Sigmoid colon (tissue), 7 donors: ENCODE results near the gene RBM17. TPM values are rescaled to one million over a fixed set of nuclear protein-coding genes. Genes with fewer than 3 reads are reported as not detected.
"Not testable (repeated sequence)": the region's sequence is repeated elsewhere in the genome, so short reads cannot be mapped to it uniquely, and the experiment has no call there.

ENCODE experiments used
- DNase-seq: peaks from one replicate; pipeline ENCODE4 v3.0.0-alpha.2; 2019
- H3K27ac ChIP-seq, 4 donors: fragments of 200-600 bp; sonication (generic); one replicate each; pipeline ENCODE4 v1.5.1; 2016 to 2019; ENCODE audit warnings: mild to moderate bottlenecking in 1 of 4
- H3K27me3 ChIP-seq, 3 donors: fragments of 200-600 bp; sonication (generic); one replicate each; pipeline ENCODE4 v1.5.1; 2019; ENCODE audit warnings: mild to moderate bottlenecking in 1 of 3
- H3K36me3 ChIP-seq, 4 donors: fragments of 200-600 bp; sonication (generic); one replicate each; pipeline ENCODE4 v1.5.1; 2016 to 2019
- H3K4me1 ChIP-seq, 4 donors: fragments of 200-600 bp; sonication (generic); one replicate each; pipeline ENCODE4 v1.5.1; 2017 to 2019
- H3K4me3 ChIP-seq, 4 donors: fragments of 200-600 bp; sonication (generic); one replicate each; pipeline ENCODE4 v1.5.1; 2017 to 2019; ENCODE audit warnings: mild to moderate bottlenecking in 2 of 4, moderate library complexity in 1 of 4
- H3K9me3 ChIP-seq, 4 donors: fragments of 200-600 bp in 3 of 4; sonication (generic) in 3 of 4; one replicate each; pipeline versions ENCODE4 v1.5.1 to v1.6.1; 2013 to 2019
- EP300 ChIP-seq, 4 donors: sonication (generic); formaldehyde crosslinking; IDR thresholded peaks; one replicate each; pipeline ENCODE4 v1.6.1; 2017; ENCODE audit warnings: antibody characterized with exemption in 4 of 4
- POLR2A ChIP-seq, 2 donors: fragments of 450-650 bp; IDR thresholded peaks; one replicate each; pipeline ENCODE4 v1.6.1; 2016; ENCODE audit warnings: antibody characterized with exemption in 2 of 2, mild to moderate bottlenecking in 2 of 2, moderate library complexity in 2 of 2
- POLR2AphosphoS5 ChIP-seq, 4 donors: sonication (generic); formaldehyde crosslinking; IDR thresholded peaks; one replicate each; pipeline ENCODE4 v1.6.1; 2017; ENCODE audit warnings: antibody characterized with exemption in 4 of 4
- WGBS, 2 donors: extraction: QIAGEN DNeasy Blood & Tissue Kit; methylation state at CpG; one replicate each; pipeline ENCODE4 v1.1.7; 2013; 5-methylcytosine and 5-hydroxymethylcytosine counted together
- intact Hi-C: fragments of 100-400 bp; cut with DNase I; formaldehyde crosslinking; loops from one replicate; pipeline ENCODE4 v1.15.1; 2023
- polyA plus RNA-seq, 3 donors: library from polyadenylated mRNA; stranded (reverse); fragments of 200-250 nt; gene quantifications; one replicate each; pipeline ENCODE4 v1.2.3, GENCODE V29; 2013
- total RNA-seq, 4 donors: library from RNA; depleted of rRNA; stranded (reverse); fragments of >200 nt; gene quantifications; one replicate each; pipeline ENCODE4 v1.1.0, GENCODE V29; 2016
- TF ChIP-seq, protein P1 (sequence below), 4 experiments: fragments of 450-650 bp in 3 of 4; fragments of 200-600 bp in 1 of 4; IDR thresholded peaks; one replicate each; pipeline ENCODE4 v1.5.1; 2016 to 2019; ENCODE audit warnings: antibody characterized with exemption in 4 of 4, mild to moderate bottlenecking in 3 of 4, moderate library complexity in 2 of 4
- donor health status: healthy with polysubstance abuse.
- donor health status: Bipolar disorder and iron deficiency.
- donor health status: healthy.

RBM17 gene
- total and polyA plus RNA-seq, 7 donors: 32.8 to 74.2 (median 52.4) TPM

- no peaks in the 10 kb centered on the region for H3K27me3 ChIP-seq
- 20 to 66% methylated on average over 13 of the region's 13 CpGs for WGBS, 2 donors
- peak; percentile 60 for DNase-seq
- no peaks in the 10 kb centered on the region for H3K9me3 ChIP-seq
- peaks cover 0 to 24% (median 2%) of the 10 kb centered on the region in 4 donors for H3K36me3 ChIP-seq
- H3K27ac ChIP-seq: no peak overlapping the region
- intact Hi-C loops: no loop called here
- TF ChIP-seq EP300 (IDR thresholded peaks at IDR 0.05): no peak
- TF ChIP-seq POLR2A (IDR thresholded peaks at IDR 0.05): no peak
- TF ChIP-seq POLR2AphosphoS5 (IDR thresholded peaks at IDR 0.05): no peak
- TF ChIP-seq, protein P1, sequence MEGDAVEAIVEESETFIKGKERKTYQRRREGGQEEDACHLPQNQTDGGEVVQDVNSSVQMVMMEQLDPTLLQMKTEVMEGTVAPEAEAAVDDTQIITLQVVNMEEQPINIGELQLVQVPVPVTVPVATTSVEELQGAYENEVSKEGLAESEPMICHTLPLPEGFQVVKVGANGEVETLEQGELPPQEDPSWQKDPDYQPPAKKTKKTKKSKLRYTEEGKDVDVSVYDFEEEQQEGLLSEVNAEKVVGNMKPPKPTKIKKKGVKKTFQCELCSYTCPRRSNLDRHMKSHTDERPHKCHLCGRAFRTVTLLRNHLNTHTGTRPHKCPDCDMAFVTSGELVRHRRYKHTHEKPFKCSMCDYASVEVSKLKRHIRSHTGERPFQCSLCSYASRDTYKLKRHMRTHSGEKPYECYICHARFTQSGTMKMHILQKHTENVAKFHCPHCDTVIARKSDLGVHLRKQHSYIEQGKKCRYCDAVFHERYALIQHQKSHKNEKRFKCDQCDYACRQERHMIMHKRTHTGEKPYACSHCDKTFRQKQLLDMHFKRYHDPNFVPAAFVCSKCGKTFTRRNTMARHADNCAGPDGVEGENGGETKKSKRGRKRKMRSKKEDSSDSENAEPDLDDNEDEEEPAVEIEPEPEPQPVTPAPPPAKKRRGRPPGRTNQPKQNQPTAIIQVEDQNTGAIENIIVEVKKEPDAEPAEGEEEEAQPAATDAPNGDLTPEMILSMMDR (IDR thresholded peaks at IDR 0.05): no peak
- H3K4me1 ChIP-seq: peaks cover 0 to 18% (median 12%) of the 10 kb centered on the region in 4 donors
- H3K4me3 ChIP-seq: no peak overlapping the region
Measured at GRCh38 chr10:6119962-6120361, 31.1 kb downstream of the RBM17 start.

DNA sequence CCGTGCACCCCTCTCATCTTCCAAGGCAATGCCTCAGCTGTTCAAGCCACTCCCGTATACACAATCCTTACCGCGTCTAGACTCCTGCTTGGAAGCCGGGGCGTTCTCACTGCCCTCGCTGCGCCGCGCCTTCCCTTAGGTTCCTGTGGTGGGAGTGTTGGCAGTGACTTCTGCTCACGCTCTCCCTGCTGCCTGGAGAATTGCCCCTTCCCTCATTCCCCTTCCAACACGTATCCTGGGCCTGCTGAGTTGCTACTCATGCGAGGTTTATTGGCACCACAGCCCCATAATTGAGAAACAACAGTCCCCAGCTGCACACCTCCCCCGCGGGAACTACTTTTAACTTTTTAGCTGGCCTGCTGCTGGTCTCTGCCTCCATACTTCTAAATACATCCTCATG, 31.9 kb downstream of the RBM17 start:
- H3K9me3 ChIP-seq: no peaks in the 10 kb centered on the region
- peak overlapping the region in 2 of 4 donors; percentile 31 to 32 for H3K27ac ChIP-seq
- peak; percentile 67 for DNase-seq
- H3K4me3 ChIP-seq: no peak overlapping the region
- H3K4me1 ChIP-seq: peaks cover 0 to 18% (median 11%) of the 10 kb centered on the region in 4 donors
- H3K36me3 ChIP-seq: peaks cover 0 to 17% (median 0%) of the 10 kb centered on the region in 4 donors
- no peaks in the 10 kb centered on the region for H3K27me3 ChIP-seq
- TF ChIP-seq POLR2A (IDR thresholded peaks at IDR 0.05) (no peak), POLR2AphosphoS5 (IDR thresholded peaks at IDR 0.05) (peak in 1 of 4 donors; percentile 27)
- intact Hi-C loops: no loop called here
- WGBS, 2 donors: 27 to 72% methylated on average over 15 of the region's 15 CpGs

DNA sequence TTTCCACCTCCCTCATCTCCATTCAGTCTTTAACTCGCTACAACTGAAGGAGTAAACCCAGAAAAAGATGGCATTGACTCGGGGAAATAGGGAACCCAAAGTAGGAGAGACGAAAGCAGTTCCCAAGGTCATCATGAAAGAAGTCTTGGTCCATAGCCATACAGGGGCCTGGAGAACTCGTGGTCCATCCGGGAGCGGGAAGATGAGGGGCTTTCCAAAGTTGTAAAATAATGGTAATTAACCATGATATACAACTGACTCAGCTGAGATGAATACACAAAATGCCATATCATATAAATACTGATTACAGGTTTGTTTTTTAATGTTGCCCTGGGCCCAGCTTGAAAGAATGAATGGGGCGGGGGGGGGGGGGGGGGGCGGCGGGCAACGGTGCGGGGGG, 32.3 kb downstream of the RBM17 start:
- WGBS, 2 donors: 30 to 80% methylated on average over 11 of the region's 11 CpGs
- Histone ChIP-seq H3K36me3 (peaks cover 0 to 12% (median 0%) of the 10 kb centered on the region in 4 donors), H3K27me3 (no peaks in the 10 kb centered on the region), H3K9me3 (no peaks in the 10 kb centered on the region), H3K27ac (peak overlapping the region in 2 of 4 donors; percentile 31 to 32), H3K4me3 (no peak overlapping the region), H3K4me1 (peaks cover 0 to 18% (median 11%) of the 10 kb centered on the region in 4 donors)
- no peak for TF ChIP-seq EP300 (IDR thresholded peaks at IDR 0.05)
- TF ChIP-seq POLR2AphosphoS5 (IDR thresholded peaks at IDR 0.05): no peak
- intact Hi-C loops: no loop called here
- DNase-seq: no peak

GRCh38 chr10:6123532-6123931, 34.7 kb downstream of the RBM17 start:
- Histone ChIP-seq H3K27me3 (no peaks in the 10 kb centered on the region), H3K36me3 (no peaks in the 10 kb centered on the region), H3K27ac (no peak overlapping the region), H3K4me1 (peaks cover 0 to 14% (median 8%) of the 10 kb centered on the region in 4 donors), H3K4me3 (no peak overlapping the region), H3K9me3 (no peaks in the 10 kb centered on the region)
- no peak for DNase-seq
- 72 to 74% methylated on average over 5 of the region's 5 CpGs for WGBS, 2 donors
- TF ChIP-seq POLR2AphosphoS5 (IDR thresholded peaks at IDR 0.05) (no peak), EP300 (IDR thresholded peaks at IDR 0.05) (no peak), POLR2A (IDR thresholded peaks at IDR 0.05) (no peak)
- TF ChIP-seq, protein P1 (IDR thresholded peaks at IDR 0.05): no peak
- intact Hi-C loops: no loop called here

DNA sequence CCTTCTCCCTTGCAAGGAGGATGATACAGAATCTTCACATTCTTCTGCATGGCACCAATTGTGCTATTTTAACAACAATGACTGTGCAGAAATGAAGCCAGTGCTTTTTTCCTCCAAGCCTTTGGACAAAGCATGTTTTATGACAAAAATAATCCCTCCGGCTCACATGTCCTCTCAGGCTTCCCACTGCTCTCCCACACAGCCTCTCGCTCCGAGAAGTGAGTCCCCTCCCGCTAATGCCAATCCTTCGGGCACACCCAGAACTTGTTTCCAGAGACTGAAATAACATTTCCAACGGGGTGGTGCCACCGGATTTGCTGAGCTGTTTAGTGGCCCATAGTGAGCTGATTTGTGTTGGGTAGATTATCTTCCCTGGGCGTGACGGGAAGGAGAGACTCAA, 35.8 kb downstream of the RBM17 start:
- H3K27me3 ChIP-seq: no peaks in the 10 kb centered on the region
- peaks cover 0 to 17% (median 10%) of the 10 kb centered on the region in 4 donors for H3K4me1 ChIP-seq
- WGBS, 2 donors: 12 to 36% methylated on average over 9 of the region's 9 CpGs
- H3K36me3 ChIP-seq: no peaks in the 10 kb centered on the region
- no peak overlapping the region for H3K4me3 ChIP-seq
- peak; percentile 77 for DNase-seq
- peak overlapping the region in 2 of 4 donors; percentile 21 to 56 for H3K27ac ChIP-seq
- H3K9me3 ChIP-seq: no peaks in the 10 kb centered on the region
- intact Hi-C loops: no loop called here
- TF ChIP-seq POLR2AphosphoS5 (IDR thresholded peaks at IDR 0.05): peak in 1 of 4 donors; percentile 39
- peak in 1 of 4 donors; percentile 12 for TF ChIP-seq EP300 (IDR thresholded peaks at IDR 0.05)
- TF ChIP-seq, protein P1 (IDR thresholded peaks at IDR 0.05): no peak
- no peak for TF ChIP-seq POLR2A (IDR thresholded peaks at IDR 0.05)

- intact Hi-C loops, DNase-seq, H3K4me3 ChIP-seq, H3K36me3 ChIP-seq, H3K27ac ChIP-seq, H3K4me1 ChIP-seq, H3K9me3 ChIP-seq: not testable (repeated sequence)
- peaks cover 0 to 10% (median 0%) of the 10 kb centered on the region in 3 donors for H3K27me3 ChIP-seq
Measured at GRCh38 chr10:6127461-6127860, 38.6 kb downstream of the RBM17 start.
